Stimulated activated naive B cell treated with anti-CD40 and anti-IgM and Interleukin-4, amounts not matched to agents 10 μg/mL and 1 μg/mL and 100 μg/mL, for 72 hours (primary cell): ENCODE measurements around the gene PDZRN4.
A peak's percentile ranks its signal among the peaks of the same experiment; 100 is the strongest.

Source experiments
- ATAC-seq, 2 donors: fragments of 150-1000 bp; cut with Tn5 transposase; replicated peaks; 2 replicates each; pipeline ENCODE4 v1.10.0; 2021; ENCODE audit warnings: moderate library complexity in 1 of 2
- DNase-seq: peaks from one replicate; pipeline ENCODE4 v3.0.0; 2021
- H3K27ac Mint-ChIP-seq: one replicate; pipeline ENCODE4 v1.8.0; 2022; ENCODE audit warnings: mild to moderate bottlenecking, mixed read lengths
- H3K27me3 Mint-ChIP-seq, 2 donors: one replicate each; pipeline ENCODE4 v1.8.0; 2022; ENCODE audit warnings: mixed read lengths in 2 of 2
- H3K36me3 Mint-ChIP-seq, 2 donors: one replicate each; pipeline ENCODE4 v1.8.0; 2022; ENCODE audit warnings: mixed read lengths in 2 of 2, mild to moderate bottlenecking in 1 of 2
- H3K4me1 Mint-ChIP-seq, 2 donors: one replicate each; pipeline ENCODE4 v1.8.0; 2022; ENCODE audit warnings: mixed read lengths in 2 of 2, mild to moderate bottlenecking in 1 of 2
- H3K4me3 Mint-ChIP-seq, 2 donors: one replicate each; pipeline ENCODE4 v1.8.0; 2022; ENCODE audit warnings: mild to moderate bottlenecking in 2 of 2, mixed read lengths in 2 of 2, moderate library complexity in 1 of 2
- H3K9me3 Mint-ChIP-seq, 2 donors: one replicate each; pipeline ENCODE4 v1.8.0; 2022; ENCODE audit warnings: mixed read lengths in 2 of 2, mild to moderate bottlenecking in 1 of 2

Gene PDZRN4

DNA sequence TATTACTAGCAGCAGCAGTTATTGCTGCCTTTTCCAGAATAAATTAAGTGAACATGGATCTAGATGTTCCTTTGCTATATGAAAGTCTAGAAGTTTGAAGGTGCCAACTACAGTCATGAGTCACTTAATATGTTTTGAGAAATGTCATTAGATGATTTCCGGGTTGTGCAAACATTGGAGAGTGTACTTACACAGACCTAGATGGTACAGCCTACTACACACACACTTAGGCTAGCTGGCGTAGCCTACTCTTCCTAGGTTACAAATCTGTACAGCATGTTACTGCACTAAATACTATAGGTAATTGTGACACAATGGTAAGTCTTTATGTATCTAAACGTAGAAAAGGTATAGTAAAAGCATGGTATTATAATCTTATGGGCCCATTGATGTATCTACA, 368.1 kb downstream of the PDZRN4 start:
- no peaks in the 10 kb centered on the region for H3K4me1 Mint-ChIP-seq
- H3K27me3 Mint-ChIP-seq, result no peaks in the 10 kb centered on the region
- no peak overlapping the region for H3K4me3 Mint-ChIP-seq
- DNase-seq (no peak), ATAC-seq (no peak)
- no peak overlapping the region for H3K27ac Mint-ChIP-seq
- H3K9me3 Mint-ChIP-seq, result no peaks in the 10 kb centered on the region
- no peaks in the 10 kb centered on the region for H3K36me3 Mint-ChIP-seq

DNA sequence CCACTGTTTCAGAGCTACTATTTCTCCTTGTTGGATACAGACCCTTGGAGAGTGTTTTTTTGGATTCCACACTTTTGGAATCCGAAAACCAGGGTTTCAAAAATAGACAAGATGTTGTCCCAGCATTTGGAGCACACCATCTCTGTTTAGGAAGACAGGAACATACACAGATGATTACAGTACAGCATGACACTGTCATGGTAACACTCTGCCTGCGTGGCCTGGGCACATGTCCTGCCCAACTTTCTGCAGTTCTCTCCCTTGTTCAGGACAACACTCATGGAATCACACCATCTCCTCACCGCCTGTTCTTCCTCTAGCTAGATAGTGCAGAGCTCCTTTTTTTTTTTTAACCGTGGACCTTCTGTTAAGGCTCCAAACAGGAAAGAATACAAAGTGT, 369.2 kb downstream of the PDZRN4 start:
- Mint-ChIP-seq H3K27me3 (no peaks in the 10 kb centered on the region), H3K9me3 (no peaks in the 10 kb centered on the region), H3K4me1 (no peaks in the 10 kb centered on the region), H3K4me3 (no peak overlapping the region), H3K36me3 (no peaks in the 10 kb centered on the region), H3K27ac (no peak overlapping the region)
- DNase-seq (no peak), ATAC-seq (no peak)

DNA sequence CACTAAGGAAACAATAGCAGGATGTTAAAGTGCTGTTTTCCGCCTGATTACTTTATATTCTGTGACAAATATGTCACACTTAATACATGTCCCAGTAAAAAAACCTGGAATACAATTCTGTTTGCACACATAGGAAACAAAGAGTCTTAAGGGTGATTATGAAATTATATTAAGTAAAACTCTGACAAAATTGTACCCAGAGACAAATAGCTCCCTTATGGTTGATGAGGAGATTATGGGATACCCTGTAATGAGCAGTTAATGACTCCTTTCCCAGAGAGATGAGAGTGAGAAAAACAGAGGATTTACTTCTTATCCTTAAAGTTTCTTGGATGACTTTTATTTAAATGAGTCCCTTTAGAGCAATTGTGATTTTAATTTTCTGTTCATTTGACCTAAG, 370.6 kb downstream of the PDZRN4 start:
- ATAC-seq, result no peak
- no peak for DNase-seq
- no peak overlapping the region for H3K4me3 Mint-ChIP-seq
- H3K27ac Mint-ChIP-seq, result no peak overlapping the region
- no peaks in the 10 kb centered on the region for H3K36me3 Mint-ChIP-seq
- H3K4me1 Mint-ChIP-seq, result no peaks in the 10 kb centered on the region
- no peaks in the 10 kb centered on the region for H3K9me3 Mint-ChIP-seq
- H3K27me3 Mint-ChIP-seq, result no peaks in the 10 kb centered on the region

DNA sequence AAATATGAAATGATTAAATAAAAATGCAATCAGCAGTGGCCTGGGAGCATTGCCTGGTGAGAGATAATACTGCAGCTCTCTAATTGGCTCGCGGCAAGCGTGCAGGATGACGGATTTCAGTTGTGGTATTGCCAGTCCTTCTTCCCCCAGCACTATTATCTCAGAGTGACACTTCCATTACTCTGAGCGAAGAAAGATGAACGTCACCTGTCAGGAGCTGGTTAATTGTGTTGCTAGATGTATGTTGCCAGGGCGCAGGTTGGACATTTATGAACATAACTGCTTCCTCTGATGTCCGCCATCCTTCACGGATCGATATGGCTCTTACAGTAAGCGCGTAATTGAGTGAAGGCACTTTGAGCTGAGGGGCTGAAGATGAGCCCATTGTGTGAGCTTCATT, 374.9 kb downstream of the PDZRN4 start:
- Mint-ChIP-seq H3K27ac (no peak overlapping the region), H3K36me3 (no peaks in the 10 kb centered on the region), H3K4me3 (no peak overlapping the region), H3K27me3 (no peaks in the 10 kb centered on the region), H3K4me1 (no peaks in the 10 kb centered on the region), H3K9me3 (no peaks in the 10 kb centered on the region)
- ATAC-seq, result no peak
- no peak for DNase-seq

- Mint-ChIP-seq H3K36me3 (no peaks in the 10 kb centered on the region), H3K4me1 (no peaks in the 10 kb centered on the region), H3K27ac (no peak overlapping the region), H3K4me3 (no peak overlapping the region), H3K9me3 (no peaks in the 10 kb centered on the region), H3K27me3 (no peaks in the 10 kb centered on the region)
- ATAC-seq (no peak), DNase-seq (no peak)
Measured at GRCh38 chr12:41564816-41565215, 376.7 kb downstream of the PDZRN4 start.

- Mint-ChIP-seq H3K27ac (no peak overlapping the region), H3K4me1 (no peaks in the 10 kb centered on the region), H3K27me3 (no peaks in the 10 kb centered on the region), H3K4me3 (no peak overlapping the region), H3K36me3 (no peaks in the 10 kb centered on the region), H3K9me3 (no peaks in the 10 kb centered on the region)
- no peak for DNase-seq
- ATAC-seq, result no peak
Measured at GRCh38 chr12:41566703-41567102, 378.6 kb downstream of the PDZRN4 start.

GRCh38 chr12:41573445-41573844, 385.3 kb downstream of the PDZRN4 start:
- Mint-ChIP-seq H3K36me3 (no peaks in the 10 kb centered on the region), H3K4me1 (no peaks in the 10 kb centered on the region), H3K27me3 (no peaks in the 10 kb centered on the region), H3K4me3 (no peak overlapping the region), H3K27ac (no peak overlapping the region), H3K9me3 (no peaks in the 10 kb centered on the region)
- no peak for ATAC-seq
- DNase-seq, result no peak

DNA sequence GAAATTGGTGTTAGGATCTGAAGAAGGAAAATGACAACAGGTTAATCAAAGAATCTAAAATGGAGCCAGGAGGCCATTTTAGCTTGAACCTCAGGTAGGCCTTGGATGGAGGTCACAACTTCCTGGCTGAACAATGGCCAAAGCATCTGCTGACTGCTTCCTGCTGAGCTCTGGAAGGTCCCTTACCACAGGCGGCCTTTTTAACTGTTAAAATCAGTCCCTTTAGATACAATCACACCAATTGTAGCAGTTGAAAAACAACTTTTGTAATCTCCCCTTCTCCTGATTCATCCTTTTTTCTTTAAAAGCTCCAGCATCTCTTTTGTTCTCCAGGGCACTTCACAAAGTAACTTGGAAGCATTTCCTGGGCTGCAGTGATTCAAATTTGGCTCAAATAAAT, 388.8 kb downstream of the PDZRN4 start:
- DNase-seq (no peak), ATAC-seq (no peak)
- H3K4me3 Mint-ChIP-seq, result no peak overlapping the region
- no peaks in the 10 kb centered on the region for H3K4me1 Mint-ChIP-seq
- no peak overlapping the region for H3K27ac Mint-ChIP-seq
- no peaks in the 10 kb centered on the region for H3K36me3 Mint-ChIP-seq
- H3K27me3 Mint-ChIP-seq, result no peaks in the 10 kb centered on the region
- no peaks in the 10 kb centered on the region for H3K9me3 Mint-ChIP-seq

DNA sequence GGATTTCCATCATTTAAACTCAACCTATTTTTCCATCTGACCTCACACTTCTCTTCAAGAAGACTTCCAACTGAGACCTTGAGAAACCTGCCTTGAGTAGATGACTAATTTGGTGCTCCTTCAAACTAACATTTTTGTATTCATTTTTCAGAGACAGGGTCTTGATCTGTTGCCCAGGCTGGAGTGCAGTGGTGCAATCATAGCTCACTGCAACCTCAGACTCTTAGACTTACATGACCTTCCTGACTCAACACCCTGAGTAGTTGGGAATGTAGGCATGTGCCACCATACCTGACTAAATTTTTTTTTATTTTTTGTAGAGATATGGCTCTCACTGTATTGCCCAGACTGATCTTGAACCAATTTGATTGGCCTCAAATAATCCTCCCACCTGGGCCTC, 389.9 kb downstream of the PDZRN4 start:
- H3K4me3 Mint-ChIP-seq, result no peak overlapping the region
- no peaks in the 10 kb centered on the region for H3K4me1 Mint-ChIP-seq
- H3K9me3 Mint-ChIP-seq, result no peaks in the 10 kb centered on the region
- no peaks in the 10 kb centered on the region for H3K36me3 Mint-ChIP-seq
- DNase-seq, result no peak
- no peaks in the 10 kb centered on the region for H3K27me3 Mint-ChIP-seq
- H3K27ac Mint-ChIP-seq, result no peak overlapping the region
- no peak for ATAC-seq

GRCh38 chr12:41585784-41586183, 397.7 kb downstream of the PDZRN4 start:
- Mint-ChIP-seq H3K36me3 (no peaks in the 10 kb centered on the region), H3K27ac (no peak overlapping the region), H3K27me3 (no peaks in the 10 kb centered on the region), H3K4me1 (no peaks in the 10 kb centered on the region), H3K9me3 (no peaks in the 10 kb centered on the region), H3K4me3 (no peak overlapping the region)
- DNase-seq, result no peak
- ATAC-seq, result no peak

GRCh38 chr12:41587574-41587973, 399.5 kb downstream of the PDZRN4 start:
- ATAC-seq (no peak), DNase-seq (no peak)
- Mint-ChIP-seq H3K27ac (no peak overlapping the region), H3K4me3 (no peak overlapping the region), H3K36me3 (no peaks in the 10 kb centered on the region), H3K4me1 (no peaks in the 10 kb centered on the region), H3K27me3 (no peaks in the 10 kb centered on the region), H3K9me3 (no peaks in the 10 kb centered on the region)

- Mint-ChIP-seq H3K9me3 (no peaks in the 10 kb centered on the region), H3K4me1 (no peaks in the 10 kb centered on the region), H3K27ac (no peak overlapping the region), H3K4me3 (no peak overlapping the region), H3K36me3 (no peaks in the 10 kb centered on the region), H3K27me3 (no peaks in the 10 kb centered on the region)
- DNase-seq, result no peak
- no peak for ATAC-seq
Measured at GRCh38 chr12:41589878-41590277, 401.8 kb downstream of the PDZRN4 start.

DNA sequence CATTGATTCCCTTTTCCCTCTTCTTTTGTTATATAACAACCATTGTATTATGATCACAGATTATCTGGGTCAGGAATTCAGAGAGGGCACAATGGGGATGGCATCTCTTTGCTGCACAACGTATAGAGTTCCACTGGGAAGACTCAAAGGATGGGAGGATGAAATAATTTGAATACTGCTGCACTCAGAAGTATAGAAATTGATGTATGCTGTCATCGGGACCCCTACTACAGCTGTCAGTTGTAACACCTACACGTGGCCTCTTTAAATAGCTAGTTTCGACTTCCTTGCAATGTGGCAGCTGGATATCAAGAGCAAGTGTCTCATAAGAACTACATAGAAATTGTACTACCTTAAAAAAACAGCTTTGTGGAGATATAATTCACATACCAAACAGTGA, 408.1 kb downstream of the PDZRN4 start:
- Mint-ChIP-seq H3K4me1 (no peaks in the 10 kb centered on the region), H3K27ac (no peak overlapping the region), H3K4me3 (no peak overlapping the region), H3K27me3 (no peaks in the 10 kb centered on the region), H3K9me3 (no peaks in the 10 kb centered on the region), H3K36me3 (no peaks in the 10 kb centered on the region)
- ATAC-seq (no peak), DNase-seq (no peak)

DNA sequence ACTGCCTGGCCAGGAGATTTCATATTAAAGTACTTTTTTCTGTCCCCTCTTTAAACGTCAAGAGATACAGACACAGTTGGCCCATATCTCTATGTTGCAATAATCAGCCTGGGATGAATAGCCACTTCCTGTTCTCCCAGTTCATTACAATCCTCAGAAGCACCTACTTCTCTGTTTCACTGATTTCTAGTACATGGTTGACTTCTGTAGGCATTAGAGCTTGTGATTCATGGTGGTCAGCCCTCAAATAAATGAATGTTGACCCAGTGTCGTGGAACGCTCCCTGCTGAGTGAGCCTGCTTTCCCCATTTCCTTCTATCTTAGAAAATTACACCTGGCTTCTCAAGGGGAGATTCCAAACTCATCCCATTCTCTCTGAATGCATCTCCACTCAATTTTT, 416.7 kb downstream of the PDZRN4 start:
- H3K27ac Mint-ChIP-seq, result no peak overlapping the region
- H3K27me3 Mint-ChIP-seq, result no peaks in the 10 kb centered on the region
- H3K4me1 Mint-ChIP-seq, result no peaks in the 10 kb centered on the region
- H3K4me3 Mint-ChIP-seq, result no peak overlapping the region
- no peaks in the 10 kb centered on the region for H3K36me3 Mint-ChIP-seq
- no peak for DNase-seq
- ATAC-seq, result peak; percentile 20 to 25
- no peaks in the 10 kb centered on the region for H3K9me3 Mint-ChIP-seq

DNA sequence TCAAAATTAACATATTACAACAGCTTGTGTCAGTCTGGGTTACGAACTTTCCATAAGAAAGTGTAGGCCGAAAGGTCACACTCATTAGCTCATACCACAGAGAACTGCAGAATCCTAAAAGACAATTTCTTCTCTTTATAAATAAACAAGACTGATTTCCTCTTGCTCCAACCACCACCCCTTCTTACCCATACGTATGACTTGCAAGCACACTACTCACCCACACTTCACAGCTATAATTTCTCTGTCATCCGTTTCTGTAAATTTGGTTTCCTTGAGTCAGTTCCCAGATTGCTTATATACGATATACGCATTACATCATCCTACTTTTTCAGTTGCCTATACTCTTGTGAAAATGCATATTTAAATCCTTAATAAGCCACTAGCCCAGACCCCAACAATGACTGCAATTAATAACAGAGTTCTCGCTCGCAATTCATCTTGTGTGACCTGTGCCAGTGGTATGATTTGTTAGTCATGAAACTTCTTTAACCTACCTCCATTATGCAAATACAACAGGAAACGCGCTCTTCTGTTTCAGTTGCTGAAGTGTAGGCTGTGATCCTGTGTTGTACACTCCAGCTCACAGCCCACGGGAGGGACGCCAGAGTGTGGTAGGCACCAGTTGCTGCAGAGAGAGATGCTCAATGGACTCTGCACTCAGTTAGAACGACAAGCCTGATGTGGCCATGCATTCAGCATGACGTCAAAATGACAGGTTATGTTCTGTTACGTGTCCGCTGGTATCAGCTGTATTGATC, 417.6 kb downstream of the PDZRN4 start:
- Mint-ChIP-seq H3K36me3 (no peaks in the 10 kb centered on the region), H3K4me1 (no peaks in the 10 kb centered on the region), H3K27me3 (no peaks in the 10 kb centered on the region), H3K27ac (no peak overlapping the region), H3K9me3 (no peaks in the 10 kb centered on the region), H3K4me3 (no peak overlapping the region)
- DNase-seq, result no peak
- ATAC-seq, result peak; percentile 36 to 44
